ENCODE results near the gene ZNF736. TPM values are rescaled to one million over a fixed set of nuclear protein-coding genes. Genes with fewer than 3 reads are reported as not detected.
"Not testable (repeated sequence)": the region's sequence is repeated elsewhere in the genome, so short reads cannot be mapped to it uniquely, and the experiment has no call there.

ZNF736 gene
- total and polyA plus RNA-seq, 2 experiments from 2014 or later: not detected

GRCh38 chr7:64294701-64295420 lies 18.9 kb upstream of the ZNF736 start:
- WGBS (ENCODE audit: low lambda C conversion rate, missing lambda C conversion rate): 26% methylated on average over 1 of the region's 1 CpG
- DNase-seq (ENCODE audit: low spot score): no peak

GRCh38 chr7:64297418-64297817 lies 16.3 kb upstream of the ZNF736 start:
- WGBS (ENCODE audit: low lambda C conversion rate, missing lambda C conversion rate): 73% methylated on average over 1 of the region's 1 CpG
- H3K9me3 ChIP-seq (ENCODE audit: low read depth): not testable (repeated sequence)

More at GRCh38 chr7:64294701-64295420, 18.9 kb upstream of the ZNF736 start:
- Histone ChIP-seq H3K4me2 (no peak overlapping the region), H3K9me2 (replicated peaks; ENCODE audit: insufficient read depth) (no peaks in the 10 kb centered on the region), H3K36me3 (replicated peaks; ENCODE audit: insufficient read depth, low read depth) (no peaks in the 10 kb centered on the region), H3K27ac (no peak overlapping the region), H3K4me3 (no peak overlapping the region), H3K27me3 (no peaks in the 10 kb centered on the region), H2AFZ (no peak overlapping the region), H3K9me3 (ENCODE audit: low read depth) (no peaks in the 10 kb centered on the region), H3K79me2 (no peaks in the 10 kb centered on the region), H3K4me1 (ENCODE audit: insufficient read depth) (no peaks in the 10 kb centered on the region), H4K20me1 (ENCODE audit: insufficient read depth, poor library complexity, severe bottlenecking) (no peaks in the 10 kb centered on the region)
- no peak for TF ChIP-seq EZH2 (IDR thresholded peaks at IDR 0.05; ENCODE audit: borderline replicate concordance)
- no peak for TF ChIP-seq EZH2phosphoT487 (IDR thresholded peaks at IDR 0.05; ENCODE audit: low read depth, severe bottlenecking, unreplicated experiment)
- TF ChIP-seq CTCF (IDR thresholded peaks at IDR 0.05; ENCODE audit: poor library complexity): no peak

GRCh38 chr7:64300641-64301405 lies 12.9 kb upstream of the ZNF736 start:
- H3K79me2 ChIP-seq: no peaks in the 10 kb centered on the region
- no peaks in the 10 kb centered on the region for H3K9me3 ChIP-seq (ENCODE audit: low read depth)
- H3K9me2 ChIP-seq (replicated peaks; ENCODE audit: insufficient read depth): no peaks in the 10 kb centered on the region
- WGBS (ENCODE audit: low lambda C conversion rate, missing lambda C conversion rate): 74% methylated on average over 9 of the region's 9 CpGs
- no peak overlapping the region for H3K4me3 ChIP-seq
- no peaks in the 10 kb centered on the region for H4K20me1 ChIP-seq (ENCODE audit: insufficient read depth, poor library complexity, severe bottlenecking)
- H3K4me1 ChIP-seq (ENCODE audit: insufficient read depth): no peaks in the 10 kb centered on the region
- no peak overlapping the region for H2AFZ ChIP-seq
- DNase-seq (ENCODE audit: low spot score): no peak
- H3K36me3 ChIP-seq (replicated peaks; ENCODE audit: insufficient read depth, low read depth): no peaks in the 10 kb centered on the region
- H3K4me2 ChIP-seq: no peak overlapping the region
- no peak overlapping the region for H3K27ac ChIP-seq
- H3K27me3 ChIP-seq: no peaks in the 10 kb centered on the region
- no peak for TF ChIP-seq EZH2 (IDR thresholded peaks at IDR 0.05; ENCODE audit: borderline replicate concordance)
- TF ChIP-seq CTCF (IDR thresholded peaks at IDR 0.05; ENCODE audit: poor library complexity): no peak
- TF ChIP-seq EZH2phosphoT487 (IDR thresholded peaks at IDR 0.05; ENCODE audit: low read depth, severe bottlenecking, unreplicated experiment): no peak

More at GRCh38 chr7:64297418-64297817, 16.3 kb upstream of the ZNF736 start:
- H3K9me2 ChIP-seq (replicated peaks; ENCODE audit: insufficient read depth); H3K4me1 ChIP-seq (ENCODE audit: insufficient read depth); H3K27me3 ChIP-seq; H3K79me2 ChIP-seq; H3K4me2 ChIP-seq; H3K4me3 ChIP-seq; H2AFZ ChIP-seq; H3K27ac ChIP-seq; H3K36me3 ChIP-seq (replicated peaks; ENCODE audit: insufficient read depth, low read depth); DNase-seq (ENCODE audit: low spot score); H4K20me1 ChIP-seq (ENCODE audit: insufficient read depth, poor library complexity, severe bottlenecking): not testable (repeated sequence)
